ENCODE measurements around the gene ATRX. TPM values are rescaled to one million over a fixed set of nuclear protein-coding genes. Genes with fewer than 3 reads are reported as not detected.
"Not testable (repeated sequence)": the region's sequence is repeated elsewhere in the genome, so short reads cannot be mapped to it uniquely, and the experiment has no call there.

The ATRX gene
- total RNA-seq, 1 donor from 2014 or later, result 107 TPM

- Histone ChIP-seq H3K27ac (no peak overlapping the region), H3K36me3 (no peaks in the 10 kb centered on the region), H3K4me1 (no peaks in the 10 kb centered on the region), H3K27me3 (no peaks in the 10 kb centered on the region), H3K4me3 (no peak overlapping the region), H3K9me3 (no peaks in the 10 kb centered on the region)
- DNase-seq (ENCODE audit: extremely low spot score in 2 of 2), result no peak
- intact Hi-C loops (cut with DNase I), result no loop called here
- TF ChIP-seq POLR2A (IDR thresholded peaks at IDR 0.05), result no peak
Measured at GRCh38 chrX:77622672-77623071, 163.3 kb downstream of the ATRX start.

- Histone ChIP-seq H3K4me3 (no peak overlapping the region), H3K4me1 (no peaks in the 10 kb centered on the region), H3K27ac (no peak overlapping the region), H3K9me3 (no peaks in the 10 kb centered on the region), H3K27me3 (no peaks in the 10 kb centered on the region), H3K36me3 (no peaks in the 10 kb centered on the region)
- no peak for DNase-seq (ENCODE audit: extremely low spot score in 2 of 2)
- intact Hi-C loops (cut with DNase I), result no loop called here
- TF ChIP-seq, protein P1, sequence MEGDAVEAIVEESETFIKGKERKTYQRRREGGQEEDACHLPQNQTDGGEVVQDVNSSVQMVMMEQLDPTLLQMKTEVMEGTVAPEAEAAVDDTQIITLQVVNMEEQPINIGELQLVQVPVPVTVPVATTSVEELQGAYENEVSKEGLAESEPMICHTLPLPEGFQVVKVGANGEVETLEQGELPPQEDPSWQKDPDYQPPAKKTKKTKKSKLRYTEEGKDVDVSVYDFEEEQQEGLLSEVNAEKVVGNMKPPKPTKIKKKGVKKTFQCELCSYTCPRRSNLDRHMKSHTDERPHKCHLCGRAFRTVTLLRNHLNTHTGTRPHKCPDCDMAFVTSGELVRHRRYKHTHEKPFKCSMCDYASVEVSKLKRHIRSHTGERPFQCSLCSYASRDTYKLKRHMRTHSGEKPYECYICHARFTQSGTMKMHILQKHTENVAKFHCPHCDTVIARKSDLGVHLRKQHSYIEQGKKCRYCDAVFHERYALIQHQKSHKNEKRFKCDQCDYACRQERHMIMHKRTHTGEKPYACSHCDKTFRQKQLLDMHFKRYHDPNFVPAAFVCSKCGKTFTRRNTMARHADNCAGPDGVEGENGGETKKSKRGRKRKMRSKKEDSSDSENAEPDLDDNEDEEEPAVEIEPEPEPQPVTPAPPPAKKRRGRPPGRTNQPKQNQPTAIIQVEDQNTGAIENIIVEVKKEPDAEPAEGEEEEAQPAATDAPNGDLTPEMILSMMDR (IDR thresholded peaks at IDR 0.05), result no peak
- TF ChIP-seq POLR2A (IDR thresholded peaks at IDR 0.05) (no peak), POLR2AphosphoS5 (IDR thresholded peaks at IDR 0.05; ENCODE audit: insufficient read depth in 1 of 2, low read depth in 1 of 2) (no peak)
Measured at GRCh38 chrX:77622233-77622632, 163.8 kb downstream of the ATRX start.

DNA sequence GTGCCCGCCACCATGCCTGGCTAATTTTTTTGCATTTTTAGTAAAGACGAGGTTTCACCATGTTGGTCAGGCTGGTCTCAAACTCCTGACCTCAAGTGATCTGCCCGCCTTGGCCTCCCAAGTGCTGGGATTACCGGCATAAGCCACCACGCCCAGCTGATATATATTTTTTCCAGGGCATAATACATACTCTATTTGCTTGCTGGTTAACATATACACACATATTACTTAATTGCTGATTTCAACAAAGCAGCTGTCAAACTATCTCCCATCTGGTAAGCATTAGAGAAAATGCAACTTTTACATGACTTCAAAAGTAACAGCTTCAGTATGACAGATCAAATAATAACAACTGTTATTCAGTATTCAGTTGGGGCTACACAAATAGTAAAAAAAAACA is 164.6 kb downstream of the ATRX start:
- H3K27ac ChIP-seq; H3K4me1 ChIP-seq; H3K27me3 ChIP-seq; H3K4me3 ChIP-seq; H3K36me3 ChIP-seq; DNase-seq (ENCODE audit: extremely low spot score in 2 of 2); intact Hi-C loops (cut with DNase I); H3K9me3 ChIP-seq: not testable (repeated sequence)

GRCh38 chrX:77617206-77617605 is 168.8 kb downstream of the ATRX start:
- intact Hi-C loops (cut with DNase I), result no loop called here
- Histone ChIP-seq H3K27me3 (no peaks in the 10 kb centered on the region), H3K36me3 (no peaks in the 10 kb centered on the region), H3K27ac (no peak overlapping the region), H3K4me1 (no peaks in the 10 kb centered on the region), H3K9me3 (no peaks in the 10 kb centered on the region), H3K4me3 (no peak overlapping the region)
- no peak for DNase-seq (ENCODE audit: extremely low spot score in 2 of 2)
- TF ChIP-seq POLR2A (IDR thresholded peaks at IDR 0.05) (no peak), POLR2AphosphoS5 (IDR thresholded peaks at IDR 0.05; ENCODE audit: insufficient read depth in 1 of 2, low read depth in 1 of 2) (no peak)
- TF ChIP-seq, protein P1 (IDR thresholded peaks at IDR 0.05), result no peak

DNA sequence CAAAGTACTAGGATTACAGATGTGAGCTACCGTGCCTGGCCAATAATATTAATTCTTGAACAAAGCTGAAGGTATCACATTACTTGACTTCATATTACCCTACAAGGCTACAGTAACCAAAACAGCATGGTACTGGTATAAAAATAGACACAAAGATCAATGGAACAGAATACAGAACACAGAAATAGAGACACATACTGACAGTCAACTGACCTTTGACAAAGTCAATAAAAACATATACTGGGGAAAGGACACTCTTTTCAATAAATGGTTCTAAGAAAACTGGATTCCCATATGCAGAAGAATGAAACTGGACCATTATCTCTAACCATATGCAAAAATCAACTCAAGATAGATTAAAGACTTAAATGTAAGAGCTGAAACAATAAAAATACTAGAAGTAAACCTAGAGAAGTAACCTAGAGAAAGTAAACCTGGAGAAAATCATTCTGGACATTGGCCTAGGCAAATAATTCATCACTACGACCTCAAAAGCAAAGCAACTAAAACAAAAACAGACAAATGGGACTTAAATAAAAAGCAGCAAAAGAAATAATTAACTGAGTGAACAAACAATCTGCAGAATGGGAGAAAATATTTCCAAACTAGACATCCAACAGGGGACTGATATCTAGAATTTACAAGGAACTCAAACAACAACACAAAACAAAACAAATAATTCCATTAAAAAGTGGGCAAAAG is 182.2 kb downstream of the ATRX start:
- Histone ChIP-seq H3K36me3 (no peaks in the 10 kb centered on the region), H3K27ac (no peak overlapping the region), H3K4me1 (no peaks in the 10 kb centered on the region), H3K4me3 (no peak overlapping the region), H3K27me3 (no peaks in the 10 kb centered on the region), H3K9me3 (no peaks in the 10 kb centered on the region)
- DNase-seq (ENCODE audit: extremely low spot score in 2 of 2), result no peak
- no peak for TF ChIP-seq POLR2A (IDR thresholded peaks at IDR 0.05)
- intact Hi-C loops (cut with DNase I), result no loop called here

DNA sequence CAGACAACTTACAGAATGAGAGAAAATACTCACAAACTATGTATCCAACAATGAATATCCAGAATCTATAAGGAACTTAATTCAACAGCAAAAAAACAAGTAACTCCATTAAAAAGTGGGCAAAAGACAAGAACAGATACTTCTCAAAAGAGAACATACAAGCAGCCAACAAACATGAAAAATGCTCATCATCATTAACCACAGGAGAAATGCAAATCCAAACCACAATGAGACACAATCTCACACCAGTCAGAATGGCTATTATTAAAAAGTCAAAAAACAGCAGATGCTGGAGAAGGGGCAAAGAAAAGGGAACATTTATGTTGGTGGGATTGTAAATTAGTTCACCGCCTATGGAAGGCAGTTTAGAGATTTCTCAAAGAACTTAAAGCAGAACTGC is 188.5 kb downstream of the ATRX start:
- no peak for TF ChIP-seq POLR2AphosphoS5 (IDR thresholded peaks at IDR 0.05; ENCODE audit: insufficient read depth in 1 of 2, low read depth in 1 of 2)
- TF ChIP-seq, protein P1 (IDR thresholded peaks at IDR 0.05), result no peak
- TF ChIP-seq POLR2A (IDR thresholded peaks at IDR 0.05), result no peak
- Histone ChIP-seq H3K9me3 (no peaks in the 10 kb centered on the region), H3K4me3 (no peak overlapping the region), H3K27me3 (no peaks in the 10 kb centered on the region), H3K36me3 (peaks cover 0 to 4% of the 10 kb centered on the region in 2 donors), H3K27ac (no peak overlapping the region), H3K4me1 (no peaks in the 10 kb centered on the region)
- DNase-seq (ENCODE audit: extremely low spot score in 2 of 2), result no peak
- intact Hi-C loops (cut with DNase I), result no loop called here
